B cell (primary cell): Measurements from ENCODE around the gene NDST1. TPM values are rescaled to one million over a fixed set of nuclear protein-coding genes. Genes with fewer than 3 reads are reported as not detected.

ENCODE experiments used
- ATAC-seq: fragments of 200-7000 bp; cut with Tn5 transposase; one replicate; pipeline ENCODE4 v1.10.0; 2021; ENCODE audit warnings: low read depth, mild to moderate bottlenecking, moderate number of reproducible peaks, moderate library complexity
- CTCF ChIA-PET: fragments of 350-600 bp; sonication (Branson Sonifier 250); formaldehyde crosslinking; loops from one replicate; lab custom pipeline; 2021; ENCODE audit warnings: antibody characterized with exemption, inconsistent platforms; lab: Charles Lee
- POLR2A ChIA-PET: fragments of 350-600 bp; sonication (Branson Sonifier 250); formaldehyde crosslinking; loops from one replicate; lab custom pipeline; 2021; ENCODE audit warnings: antibody characterized with exemption; lab: Charles Lee
- DNase-seq: peaks from one replicate; pipeline ENCODE4 v3.0.0; 2013
- H2AFZ ChIP-seq: 2 replicates; pipeline ENCODE4 v1.6.1; 2012; ENCODE audit warnings: mild to moderate bottlenecking, low read depth, low read length; ENCODE audit not compliant: insufficient read depth, poor library complexity, severe bottlenecking
- H3K27ac ChIP-seq, 2 donors: 1 replicate in 1 of 2; 2 replicates in 1 of 2; pipeline ENCODE4 v1.5.1; 2012 to 2013; ENCODE audit warnings: low read length in 2 of 2, mild to moderate bottlenecking in 2 of 2, moderate library complexity in 1 of 2
- H3K27me3 ChIP-seq, 4 experiments: fragments of 200-600 bp in 1 of 4; sonication (generic) in 1 of 4; replicated peaks in 1 of 4; 1 replicate in 2 of 4; 2 replicates in 2 of 4; pipeline versions ENCODE4 v1.6.1 to v1.7.0; 2013 to 2016; ENCODE audit warnings: low read length in 3 of 4, mild to moderate bottlenecking in 2 of 4, mixed read lengths in 1 of 4, moderate library complexity in 1 of 4; ENCODE audit not compliant: insufficient read depth in 4 of 4, control insufficient read depth in 3 of 4; ENCODE audit errors: control extremely low read depth in 1 of 4
- H3K36me3 ChIP-seq, 2 experiments: replicated peaks in 1 of 2; 1 replicate in 1 of 2; 2 replicates in 1 of 2; pipeline versions ENCODE4 v1.6.1 to v1.7.1; 2013; ENCODE audit warnings: low read length in 1 of 2; ENCODE audit not compliant: insufficient read depth in 2 of 2, control insufficient read depth in 1 of 2; ENCODE audit errors: control extremely low read depth in 1 of 2, extremely low read depth in 1 of 2
- H3K4me1 ChIP-seq, 2 donors: fragments of 200-600 bp in 1 of 2; sonication (generic) in 1 of 2; 1 replicate in 1 of 2; 2 replicates in 1 of 2; pipeline versions ENCODE4 v1.5.1 to v1.6.1; 2013 to 2017; ENCODE audit warnings: low read length in 2 of 2; ENCODE audit not compliant: control insufficient read depth in 2 of 2, insufficient read depth in 2 of 2
- H3K4me2 ChIP-seq: replicated peaks from 2 replicates; pipeline ENCODE3; 2012; ENCODE audit warnings: mild to moderate bottlenecking, low read depth, low read length; ENCODE audit not compliant: poor library complexity, severe bottlenecking
- H3K4me3 ChIP-seq, 5 experiments: fragments of 200-600 bp in 1 of 5; sonication (generic) in 1 of 5; 1 replicate in 3 of 5; 2 replicates in 2 of 5; pipeline versions ENCODE4 v1.5.1 to v1.7.0; 2011 to 2016; ENCODE audit warnings: low read length in 4 of 5, mild to moderate bottlenecking in 4 of 5, low read depth in 2 of 5, control low read depth in 1 of 5, moderate library complexity in 1 of 5; ENCODE audit not compliant: insufficient read depth in 1 of 5; ENCODE audit errors: control extremely low read depth in 1 of 5, extremely low read depth in 1 of 5
- H3K79me2 ChIP-seq: fragments of 200-600 bp; sonication (generic); one replicate; pipeline ENCODE4 v1.6.0; 2016; ENCODE audit warnings: low read length; ENCODE audit not compliant: control insufficient read depth, insufficient read depth
- H3K9ac ChIP-seq: fragments of 200-600 bp; sonication (generic); 2 replicates; pipeline ENCODE4 v1.6.1; 2017; ENCODE audit warnings: mild to moderate bottlenecking, low read length, moderate library complexity
- H3K9me3 ChIP-seq, 3 donors: one replicate each; pipeline versions ENCODE4 v1.6.1 to v1.7.1; 2013; ENCODE audit warnings: low read length in 2 of 3; ENCODE audit not compliant: control insufficient read depth in 2 of 3, insufficient read depth in 1 of 3; ENCODE audit errors: control extremely low read depth in 1 of 3
- H4K20me1 ChIP-seq: 2 replicates; pipeline ENCODE4 v1.6.0; 2012; ENCODE audit warnings: mild to moderate bottlenecking, low read length; ENCODE audit not compliant: insufficient read depth, control insufficient read depth, poor library complexity, severe bottlenecking
- H3K27ac Mint-ChIP-seq: one replicate; pipeline ENCODE4 v1.8.0; 2021; ENCODE audit warnings: mixed read lengths
- H3K27me3 Mint-ChIP-seq: one replicate; pipeline ENCODE4 v1.8.0; 2021; ENCODE audit warnings: mixed read lengths
- H3K4me1 Mint-ChIP-seq: one replicate; pipeline ENCODE4 v1.8.0; 2021; ENCODE audit warnings: mixed read lengths
- H3K4me3 Mint-ChIP-seq: one replicate; pipeline ENCODE4 v1.8.0; 2021; ENCODE audit warnings: mixed read lengths
- H3K9me3 Mint-ChIP-seq: one replicate; pipeline ENCODE4 v1.8.0; 2022; ENCODE audit warnings: mixed read lengths; ENCODE audit not compliant: insufficient read depth
- EZH2 ChIP-seq: IDR thresholded peaks from 2 replicates; pipeline ENCODE4 v1.6.1; 2012; ENCODE audit warnings: borderline replicate concordance, low read depth, mild to moderate bottlenecking, moderate library complexity, low read length; ENCODE audit not compliant: insufficient read depth, poor library complexity, severe bottlenecking
- WGBS: methylation state at CpG from one replicate; pipeline ENCODE4 v1.1.5; 2013; ENCODE audit warnings: missing lambda C conversion rate; ENCODE audit not compliant: insufficient coverage; 5-methylcytosine and 5-hydroxymethylcytosine counted together
- intact Hi-C: fragments of 100-400 bp; cut with micrococcal nuclease; formaldehyde crosslinking; loops from one replicate; pipeline ENCODE4 v1.10.0; 2022
- polyA plus RNA-seq: library from polyadenylated mRNA; depleted of rRNA; stranded (reverse); fragments of >200 nt; gene quantifications from 2 replicates; pipeline ENCODE4 v1.2.3, GENCODE V29; 2012
- total RNA-seq, 2 donors: library from RNA; stranded (reverse); fragments of 120-200 nt in 1 of 2; gene quantifications; 1 replicate in 1 of 2; 2 replicates in 1 of 2; pipeline versions ENCODE4 v1.2.3 to v1.2.4, GENCODE V29; 2013 to 2022
- TF ChIP-seq, protein P1 (sequence below): fragments of 200-600 bp; IDR thresholded peaks from one replicate; pipeline ENCODE4 v1.8.0; 2022; ENCODE audit warnings: antibody characterized with exemption, mild to moderate bottlenecking

Gene NDST1
- total and polyA plus RNA-seq, 2 donors (not counting 1 experiment from before 2014, with no cell fraction given), result 4.3 to 7.0 TPM

DNA sequence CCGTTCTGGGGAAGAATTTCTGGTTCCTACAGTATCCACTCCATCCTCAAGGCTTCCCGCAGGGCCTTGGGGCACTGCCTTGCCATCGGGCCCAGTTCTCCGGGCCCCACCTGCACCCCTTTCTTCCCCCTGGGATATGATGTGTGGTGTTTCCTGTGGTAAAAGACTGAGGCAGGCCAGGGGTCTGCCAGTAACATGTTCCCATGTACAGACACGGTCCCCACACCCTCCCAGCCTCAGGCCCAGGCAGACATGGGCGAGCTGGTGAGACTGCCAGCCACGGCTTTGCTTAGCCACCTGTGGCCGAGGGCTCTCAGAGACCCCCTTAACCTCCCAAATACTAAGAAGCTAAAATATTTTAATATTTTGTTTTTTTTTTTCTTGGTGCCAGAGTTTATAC, 46.0 kb downstream of the NDST1 start:
- Histone ChIP-seq H3K9me3 (no peaks in the 10 kb centered on the region), H3K36me3 (peaks cover 0 to 3% of the 10 kb centered on the region in 2 experiments), H2AFZ (no peak overlapping the region), H3K9ac (no peak overlapping the region), H3K27ac (no peak overlapping the region), H3K27me3 (no peaks in the 10 kb centered on the region), H3K4me2 (no peak overlapping the region), H3K4me1 (peaks cover 5 to 6% of the 10 kb centered on the region in 2 donors), H4K20me1 (no peaks in the 10 kb centered on the region), H3K79me2 (no peaks in the 10 kb centered on the region), H3K4me3 (no peak overlapping the region)
- Mint-ChIP-seq H3K27me3 (no peaks in the 10 kb centered on the region), H3K9me3 (no peaks in the 10 kb centered on the region), H3K4me3 (no peak overlapping the region), H3K4me1 (peaks cover 5% of the 10 kb centered on the region), H3K27ac (no peak overlapping the region)
- ATAC-seq (no peak), DNase-seq (no peak)
- POLR2A ChIA-PET, result no interaction called here
- 88% methylated on average over 2 of the region's 8 CpGs for WGBS
- no peak for TF ChIP-seq EZH2
- TF ChIP-seq, protein P1, sequence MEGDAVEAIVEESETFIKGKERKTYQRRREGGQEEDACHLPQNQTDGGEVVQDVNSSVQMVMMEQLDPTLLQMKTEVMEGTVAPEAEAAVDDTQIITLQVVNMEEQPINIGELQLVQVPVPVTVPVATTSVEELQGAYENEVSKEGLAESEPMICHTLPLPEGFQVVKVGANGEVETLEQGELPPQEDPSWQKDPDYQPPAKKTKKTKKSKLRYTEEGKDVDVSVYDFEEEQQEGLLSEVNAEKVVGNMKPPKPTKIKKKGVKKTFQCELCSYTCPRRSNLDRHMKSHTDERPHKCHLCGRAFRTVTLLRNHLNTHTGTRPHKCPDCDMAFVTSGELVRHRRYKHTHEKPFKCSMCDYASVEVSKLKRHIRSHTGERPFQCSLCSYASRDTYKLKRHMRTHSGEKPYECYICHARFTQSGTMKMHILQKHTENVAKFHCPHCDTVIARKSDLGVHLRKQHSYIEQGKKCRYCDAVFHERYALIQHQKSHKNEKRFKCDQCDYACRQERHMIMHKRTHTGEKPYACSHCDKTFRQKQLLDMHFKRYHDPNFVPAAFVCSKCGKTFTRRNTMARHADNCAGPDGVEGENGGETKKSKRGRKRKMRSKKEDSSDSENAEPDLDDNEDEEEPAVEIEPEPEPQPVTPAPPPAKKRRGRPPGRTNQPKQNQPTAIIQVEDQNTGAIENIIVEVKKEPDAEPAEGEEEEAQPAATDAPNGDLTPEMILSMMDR, result no peak
- intact Hi-C loops, result no loop called here
- CTCF ChIA-PET, result interaction anchor here (1.0 to 2.1 kb wide), 2 partner anchors 8 to 9 kb away, joined by 3 to 9 read pairs; no protein-coding TSS in a partner anchor

DNA sequence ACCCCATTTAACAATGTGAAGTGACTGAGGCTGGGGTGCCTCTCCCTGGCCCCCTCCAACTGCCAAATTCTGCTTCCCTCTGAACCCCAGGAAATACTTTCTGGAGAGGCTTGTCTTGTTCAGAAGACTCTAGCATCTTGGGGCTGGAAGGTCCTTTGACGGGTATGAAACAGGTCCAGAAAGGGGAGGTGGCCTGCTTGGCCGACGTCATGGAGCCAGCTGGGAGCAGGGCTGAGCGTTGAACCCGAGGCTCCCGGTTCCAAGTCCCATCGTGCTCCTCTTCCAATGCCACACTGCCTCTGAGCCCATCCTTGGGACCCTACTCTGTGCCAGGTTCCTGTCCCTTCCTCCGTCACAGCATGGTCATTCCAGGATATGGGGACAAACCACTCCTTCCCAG, 46.9 kb downstream of the NDST1 start:
- Histone ChIP-seq H4K20me1 (no peaks in the 10 kb centered on the region), H3K36me3 (peaks cover 0 to 3% of the 10 kb centered on the region in 2 experiments), H3K27me3 (no peaks in the 10 kb centered on the region), H3K4me3 (no peak overlapping the region), H3K4me1 (peaks cover 5 to 6% of the 10 kb centered on the region in 2 donors), H2AFZ (no peak overlapping the region), H3K27ac (no peak overlapping the region), H3K4me2 (no peak overlapping the region), H3K9me3 (no peaks in the 10 kb centered on the region), H3K79me2 (no peaks in the 10 kb centered on the region), H3K9ac (no peak overlapping the region)
- Mint-ChIP-seq H3K4me3 (no peak overlapping the region), H3K4me1 (peaks cover 5% of the 10 kb centered on the region), H3K9me3 (no peaks in the 10 kb centered on the region), H3K27ac (no peak overlapping the region), H3K27me3 (no peaks in the 10 kb centered on the region)
- 95% methylated on average over 8 of the region's 8 CpGs for WGBS
- DNase-seq (no peak), ATAC-seq (no peak)
- ChIA-PET POLR2A (no interaction called here), CTCF (interaction anchor here (2.1 kb wide), 1 partner anchor 10 kb away, joined by 9 read pairs; no protein-coding TSS in a partner anchor)
- intact Hi-C loops, result no loop called here
- no peak for TF ChIP-seq EZH2
- TF ChIP-seq, protein P1, result no peak
